H1 (cell line): Measurements from ENCODE around the gene MDFIC2. TPM values are rescaled to one million over a fixed set of nuclear protein-coding genes. Genes with fewer than 3 reads are reported as not detected.

Source experiments
- ASH2L ChIP-seq: fragments of 200-600, 300-600 bp; sonication (generic); IDR thresholded peaks from one replicate; pipeline ENCODE4 v1.7.1; 2017; ENCODE audit warnings: low read length
- CHD7 ChIP-seq: fragments of 300-600 bp; sonication (generic); IDR thresholded peaks from 2 replicates; pipeline ENCODE4 v1.7.1; 2012; ENCODE audit warnings: low read length, moderate library complexity, mild to moderate bottlenecking, inconsistent platforms; ENCODE audit not compliant: insufficient replicate concordance
- FOSL1 ChIP-seq: IDR thresholded peaks from 2 replicates; pipeline ENCODE4 v1.6.1; 2011; ENCODE audit warnings: mild to moderate bottlenecking, low read depth, low read length, moderate library complexity; ENCODE audit not compliant: insufficient read depth
- HDAC2 ChIP-seq, 2 experiments: fragments of 300-600 bp in 1 of 2; sonication (generic) in 1 of 2; IDR thresholded peaks; 2 replicates each; pipeline ENCODE4 v1.6.1; 2011 to 2012; ENCODE audit warnings: low read depth in 2 of 2, low read length in 2 of 2, mild to moderate bottlenecking in 2 of 2, moderate library complexity in 2 of 2, borderline replicate concordance in 1 of 2, inconsistent platforms in 1 of 2
- NRF1 ChIP-seq: IDR thresholded peaks from 2 replicates; pipeline ENCODE4 v1.6.1; 2011; ENCODE audit warnings: mild to moderate bottlenecking, low read depth, low read length, improper control_type of control experiment
- SIX5 ChIP-seq: IDR thresholded peaks from 2 replicates; pipeline ENCODE4 v1.6.1; 2011; ENCODE audit warnings: mild to moderate bottlenecking, low read depth, low read length
- SP2 ChIP-seq: IDR thresholded peaks from 2 replicates; pipeline ENCODE4 v1.6.1; 2012; ENCODE audit warnings: mild to moderate bottlenecking, low read length, inconsistent platforms
- TAF7 ChIP-seq: optimal IDR thresholded peaks from 2 replicates; pipeline ENCODE3; 2011; ENCODE audit warnings: low read depth, mild to moderate bottlenecking, inconsistent platforms, low read length, moderate library complexity, borderline replicate concordance
- TBP ChIP-seq: IDR thresholded peaks from 2 replicates; pipeline ENCODE4 v1.6.1; 2011; ENCODE audit warnings: low read depth, low read length, improper control_type of control experiment
- YY1 ChIP-seq: IDR thresholded peaks from 2 replicates; pipeline ENCODE4 v1.6.1; 2011; ENCODE audit warnings: low read depth, mild to moderate bottlenecking, low read length
- polyA plus RNA-seq, 7 experiments: library from polyadenylated mRNA; depleted of rRNA in 3 of 7; stranded (reverse) in 5 of 7; unstranded in 2 of 7; fragments of >200 nt in 5 of 7; fragments of 200-250 nt in 2 of 7; gene quantifications; 1 replicate in 5 of 7; 2 replicates in 1 of 7; 4 replicates in 1 of 7; pipeline versions ENCODE4 v1.2.1 to v1.2.3, GENCODE V29; 2011 to 2013; ENCODE audit warnings: missing spikeins in 2 of 7, mixed read lengths in 2 of 7
- total RNA-seq: library from RNA; stranded (reverse); fragmentation: NEBNext Ultra II Directional; extraction: Animal tissue kit (Norgen Biotek cat#: 25700); gene quantifications from 2 replicates; pipeline ENCODE4 v1.2.1, GENCODE V29; 2021

MDFIC2 gene
- total and polyA plus RNA-seq, 2 of the 8 experiments (the other 6 are each of a cell fraction or from before 2014, with no cell fraction given): not detected

- TF ChIP-seq CHD7 (no peak), HDAC2 (IDR thresholded peaks at IDR 0.05; ENCODE audit: borderline replicate concordance in 1 of 2, low read depth in 2 of 2, low read length in 2 of 2) (no peak), FOSL1 (no peak), SP2 (no peak), NRF1 (no peak), ASH2L (no peak), SIX5 (no peak), TBP (no peak), YY1 (no peak), TAF7 (no peak)
These were observed 130.3 kb downstream of the MDFIC2 start (continued) for GRCh38 chr3:70182166-70182565.
